Measurements from ENCODE around the gene KIF22.

KIF22 gene

GRCh38 chr16:29804455-29805231 is 14.1 kb downstream of the KIF22 start:
- DNase-seq: no peak

DNA sequence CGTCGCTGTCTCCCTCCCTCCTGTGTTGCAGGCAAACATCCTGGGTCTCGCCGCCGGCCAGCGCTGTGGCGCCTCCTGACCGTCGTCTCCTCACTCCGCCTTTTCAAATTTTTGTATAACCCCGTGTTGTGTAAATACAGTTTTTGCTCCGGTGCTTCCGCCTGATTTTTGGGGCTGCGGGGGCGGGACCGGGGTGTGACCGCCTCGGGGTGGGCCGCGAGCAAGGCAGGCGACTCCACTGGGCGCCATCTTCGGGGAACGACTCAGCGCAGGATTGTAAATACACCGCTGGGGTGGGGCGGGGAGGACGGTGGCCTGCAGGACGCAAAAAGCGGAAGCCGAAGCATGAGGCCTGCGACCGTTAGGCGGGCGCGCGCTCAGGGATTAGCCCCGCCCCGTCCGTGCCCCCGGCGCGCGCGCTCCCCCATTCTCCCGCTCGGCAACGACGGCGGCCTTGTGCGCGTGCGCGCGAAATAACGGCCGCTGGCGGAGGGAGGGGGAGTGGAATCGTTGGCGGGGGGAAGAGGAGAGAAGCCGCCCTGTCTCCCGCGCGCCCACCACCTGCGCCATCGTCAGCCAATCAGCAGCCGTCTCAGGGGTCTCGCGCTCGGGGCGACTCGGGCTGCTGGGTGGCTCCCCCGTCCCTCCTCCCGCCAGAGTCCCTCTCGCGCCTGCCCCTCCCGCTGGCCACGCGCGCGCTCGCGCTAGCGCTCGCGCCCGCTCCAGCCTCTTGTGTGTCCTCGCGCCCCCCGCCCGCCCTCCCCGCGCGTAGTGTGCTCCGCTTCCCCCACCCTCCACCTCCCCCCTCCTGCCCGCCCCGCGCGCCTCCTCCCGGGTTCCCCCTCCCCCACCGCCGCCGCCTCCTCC is 14.9 kb downstream of the KIF22 start:
- DNase-seq: peak; percentile 91 to 94

DNA sequence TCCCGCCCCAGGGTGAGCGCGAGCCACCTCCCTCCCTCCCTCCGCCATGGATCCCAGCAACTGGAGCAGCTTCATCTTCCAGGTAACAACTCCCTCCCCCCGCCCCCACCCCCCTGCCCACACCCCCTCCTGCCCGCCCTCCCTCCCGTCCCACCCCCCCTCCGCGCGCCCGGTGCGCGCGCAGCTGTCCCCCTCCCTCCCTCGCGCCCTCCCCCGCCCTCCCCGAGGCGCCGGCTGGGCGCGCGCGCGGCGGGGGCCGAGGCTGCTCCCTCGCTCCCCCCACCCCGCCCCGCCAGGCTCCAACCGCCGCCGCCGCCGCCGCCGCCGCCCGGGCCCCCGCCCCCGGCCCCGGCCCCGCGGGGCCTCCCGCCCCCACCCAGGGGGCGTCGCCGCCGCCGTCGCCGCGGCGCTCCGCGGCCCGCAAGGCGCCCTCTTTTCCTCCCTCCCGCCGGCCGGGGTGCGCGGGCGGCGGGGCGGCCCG is 15.6 kb downstream of the KIF22 start, which contains the start of gene MAZ:
Gene MAZ, plus strand, starts transcription at position 431 of the 481 bp plus-strand sequence. CDS start 173 bp downstream, outside the sequence.
- peak in 1 of 2 experiments; percentile 67 for DNase-seq

DNA sequence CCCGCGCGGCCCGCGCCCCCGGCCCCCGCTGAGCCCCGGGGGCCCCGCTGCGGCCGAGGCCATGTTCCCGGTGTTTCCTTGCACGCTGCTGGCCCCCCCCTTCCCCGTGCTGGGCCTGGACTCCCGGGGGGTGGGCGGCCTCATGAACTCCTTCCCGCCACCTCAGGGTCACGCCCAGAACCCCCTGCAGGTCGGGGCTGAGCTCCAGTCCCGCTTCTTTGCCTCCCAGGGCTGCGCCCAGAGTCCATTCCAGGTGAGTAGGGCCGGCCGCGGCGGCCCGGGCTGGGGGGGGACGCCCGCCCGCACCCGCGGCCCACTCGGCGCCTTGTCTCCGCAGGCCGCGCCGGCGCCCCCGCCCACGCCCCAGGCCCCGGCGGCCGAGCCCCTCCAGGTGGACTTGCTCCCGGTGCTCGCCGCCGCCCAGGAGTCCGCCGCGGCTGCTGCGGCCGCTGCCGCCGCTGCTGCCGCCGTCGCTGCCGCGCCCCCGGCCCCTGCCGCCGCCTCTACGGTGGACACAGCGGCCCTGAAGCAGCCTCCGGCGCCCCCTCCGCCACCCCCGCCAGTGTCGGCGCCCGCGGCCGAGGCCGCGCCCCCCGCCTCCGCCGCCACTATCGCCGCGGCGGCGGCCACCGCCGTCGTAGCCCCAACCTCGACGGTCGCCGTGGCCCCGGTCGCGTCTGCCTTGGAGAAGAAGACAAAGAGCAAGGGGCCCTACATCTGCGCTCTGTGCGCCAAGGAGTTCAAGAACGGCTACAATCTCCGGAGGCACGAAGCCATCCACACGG is 16.3 kb downstream of the KIF22 start:
- DNase-seq: peak in 1 of 2 experiments; percentile 4

DNA sequence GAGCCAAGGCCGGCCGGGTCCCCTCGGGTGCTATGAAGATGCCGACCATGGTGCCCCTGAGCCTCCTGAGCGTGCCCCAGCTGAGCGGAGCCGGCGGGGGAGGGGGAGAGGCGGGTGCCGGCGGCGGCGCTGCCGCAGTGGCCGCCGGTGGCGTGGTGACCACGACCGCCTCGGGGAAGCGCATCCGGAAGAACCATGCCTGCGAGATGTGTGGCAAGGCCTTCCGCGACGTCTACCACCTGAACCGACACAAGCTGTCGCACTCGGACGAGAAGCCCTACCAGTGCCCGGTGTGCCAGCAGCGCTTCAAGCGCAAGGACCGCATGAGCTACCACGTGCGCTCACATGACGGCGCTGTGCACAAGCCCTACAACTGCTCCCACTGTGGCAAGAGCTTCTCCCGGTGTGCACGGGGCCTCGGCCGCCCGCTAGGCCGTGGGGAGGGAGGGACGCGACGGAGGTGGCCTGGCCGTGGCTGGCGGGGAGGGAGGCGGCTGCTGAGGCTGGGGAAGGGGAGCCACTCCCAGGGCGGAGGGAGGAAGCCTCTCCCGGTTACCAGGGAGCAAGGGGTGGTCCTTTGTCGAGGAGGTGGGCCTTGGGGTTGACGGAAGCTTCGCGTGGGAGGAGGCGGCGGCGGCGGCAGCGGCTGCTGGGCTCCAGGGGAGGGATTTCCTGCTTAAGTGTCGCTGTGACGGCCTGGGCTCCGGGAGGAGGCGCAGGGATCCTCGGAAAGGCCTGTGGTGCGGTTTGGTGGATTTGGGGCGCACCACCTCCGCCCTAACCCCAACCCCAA is 17.1 kb downstream of the KIF22 start:
- peak; percentile 65 to 66 for DNase-seq

DNA sequence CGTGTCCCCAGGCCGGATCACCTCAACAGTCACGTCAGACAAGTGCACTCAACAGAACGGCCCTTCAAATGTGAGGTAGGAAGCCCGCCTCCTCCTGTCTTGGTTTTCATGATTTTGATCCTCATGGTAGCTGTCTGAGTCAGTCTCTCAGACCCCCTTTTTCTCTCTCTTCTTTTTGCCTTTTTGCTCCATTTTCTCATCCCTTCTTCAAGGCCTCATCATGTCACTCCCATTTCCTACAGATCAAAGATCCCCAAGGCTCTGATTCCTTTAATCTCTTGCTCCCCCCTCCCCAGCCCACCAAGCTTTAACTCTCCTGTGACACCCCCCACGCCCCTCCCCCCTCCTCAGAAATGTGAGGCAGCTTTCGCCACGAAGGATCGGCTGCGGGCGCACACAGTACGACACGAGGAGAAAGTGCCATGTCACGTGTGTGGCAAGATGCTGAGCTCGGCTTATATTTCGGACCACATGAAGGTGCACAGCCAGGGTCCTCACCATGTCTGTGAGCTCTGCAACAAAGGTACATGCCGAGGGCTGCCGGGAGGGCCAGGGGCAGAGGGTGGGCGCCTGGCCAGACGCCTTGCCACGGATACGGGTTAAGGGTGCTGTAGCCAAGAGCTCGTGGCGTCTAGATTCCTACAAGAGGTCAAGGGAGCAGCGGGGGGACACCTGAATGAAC is 17.8 kb downstream of the KIF22 start:
- no peak for DNase-seq

- DNase-seq: no peak
Measured at GRCh38 chr16:29809031-29809747, 18.6 kb downstream of the KIF22 start.

- DNase-seq: no peak
Measured at GRCh38 chr16:29809850-29810698, 19.5 kb downstream of the KIF22 start.

DNA sequence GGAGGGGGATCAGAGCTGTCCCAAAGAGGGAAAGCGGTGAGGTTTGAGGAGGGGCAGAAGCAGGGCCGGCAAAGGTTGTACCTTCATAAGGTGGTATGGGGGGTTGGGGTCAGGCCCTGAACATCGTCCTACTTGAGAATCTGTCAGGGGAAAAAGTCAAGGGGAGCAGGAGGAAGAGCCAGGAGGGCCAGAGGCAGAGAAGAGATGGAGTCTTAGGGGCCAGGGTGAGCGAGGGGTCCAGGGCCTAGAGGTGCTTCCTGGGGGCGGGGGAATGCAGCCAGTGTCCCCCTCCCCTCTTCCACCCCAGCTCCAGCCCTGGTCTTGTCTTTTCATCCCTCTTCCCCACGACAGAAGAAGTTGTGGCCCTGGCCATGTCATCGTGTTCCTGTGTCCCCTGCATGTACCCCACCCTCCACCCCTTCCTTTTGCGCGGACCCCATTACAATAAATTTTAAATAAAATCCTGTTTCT is 20.2 kb downstream of the KIF22 start:
- DNase-seq: no peak

GRCh38 chr16:29811170-29811895 is 20.8 kb downstream of the KIF22 start:
- DNase-seq: peak; percentile 62 to 70

GRCh38 chr16:29811896-29812665 is 21.5 kb downstream of the KIF22 start, which contains the start of gene PRRT2:
TSS of gene PRRT2 (plus strand) at chr16:29812193. CDS start at chr16:29813055, 862 bp downstream.
- peak in 1 of 2 experiments; percentile 25 for DNase-seq

- DNase-seq: no peak
Measured at GRCh38 chr16:29812754-29813643, 22.4 kb downstream of the KIF22 start.

GRCh38 chr16:29813644-29814562 is 23.4 kb downstream of the KIF22 start:
- no peak for DNase-seq

DNA sequence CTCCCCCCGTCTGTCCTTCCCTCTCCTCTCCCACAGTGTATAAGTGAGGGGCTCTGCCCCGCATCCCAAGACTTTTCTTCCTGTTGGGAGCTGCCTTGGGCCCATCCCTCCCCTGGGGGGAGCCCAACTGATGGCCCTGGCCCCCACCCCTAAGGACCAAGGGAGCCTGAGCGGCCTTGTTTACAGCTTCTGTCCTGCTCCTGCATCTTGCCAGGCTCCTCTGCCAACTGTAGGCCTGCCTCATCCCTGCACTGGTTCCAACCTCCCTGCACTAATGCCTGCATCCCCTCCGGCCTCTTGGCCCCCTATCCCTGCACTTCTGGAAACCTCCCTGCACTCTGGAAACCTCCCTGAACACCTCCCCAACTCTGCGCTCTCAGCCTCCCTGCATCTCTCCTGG is 24.0 kb downstream of the KIF22 start:
- no peak for DNase-seq

GRCh38 chr16:29815032-29815721 is 24.6 kb downstream of the KIF22 start:
- no peak for DNase-seq

All from Kasumi-1 (cell line).